Body of pancreas (tissue), 4 donors: ENCODE data around the gene TBL3. TPM values are rescaled to one million over a fixed set of nuclear protein-coding genes. Genes with fewer than 3 reads are reported as not detected.
A peak's percentile ranks its signal among the peaks of the same experiment; 100 is the strongest.

Source experiments
- ATAC-seq: fragments of 150-250 bp; one replicate; pipeline ENCODE4 v1.9.1; 2016
- DNase-seq, 4 donors: peaks; one replicate each; pipeline ENCODE4 v3.0.0-alpha.2; 2019
- H3K27ac ChIP-seq, 4 donors: fragments of 200-600 bp; sonication (generic); 1 replicate in 3 of 4; 2 replicates in 1 of 4; pipeline versions ENCODE4 v1.5.1 to v1.6.1; 2016 to 2019; ENCODE audit warnings: mild to moderate bottlenecking in 1 of 4, mixed read lengths in 1 of 4, moderate library complexity in 1 of 4
- H3K27me3 ChIP-seq, 2 donors: fragments of 200-600 bp; sonication (generic); one replicate each; pipeline ENCODE4 v1.6.0; 2016; ENCODE audit warnings: mild to moderate bottlenecking in 1 of 2
- H3K36me3 ChIP-seq, 2 donors: fragments of 200-600 bp; sonication (generic); replicated peaks in 1 of 2; 2 replicates each; pipeline ENCODE4 v1.5.1; 2016; ENCODE audit warnings: low read depth in 2 of 2; ENCODE audit not compliant: insufficient read depth in 1 of 2
- H3K4me1 ChIP-seq: fragments of 200-600 bp; sonication (generic); one replicate; pipeline ENCODE4 v1.6.0; 2016
- H3K4me3 ChIP-seq, 2 donors: fragments of 200-600 bp; sonication (generic); 1 replicate in 1 of 2; 2 replicates in 1 of 2; pipeline ENCODE4 v1.5.1; 2016 to 2019
- H3K9me3 ChIP-seq, 3 donors: fragments of 200-600 bp; sonication (generic); 1 replicate in 2 of 3; 2 replicates in 1 of 3; pipeline ENCODE4 v1.5.1; 2016
- CTCF ChIP-seq, 7 experiments: fragments of 450-650 bp in 4 of 7; fragments of 200-600 bp in 3 of 7; sonication (generic) in 3 of 7; IDR thresholded peaks; one replicate each; pipeline ENCODE4 v1.5.1; 2016 to 2019; ENCODE audit warnings: antibody characterized with exemption in 7 of 7
- POLR2A ChIP-seq, 3 donors: fragments of 450-650 bp; IDR thresholded peaks; one replicate each; pipeline ENCODE4 v1.6.1; 2016; ENCODE audit warnings: antibody characterized with exemption in 3 of 3, mild to moderate bottlenecking in 2 of 3
- WGBS, 2 donors: methylation state at CpG; one replicate each; pipeline ENCODE4 v1.1.5; 2017; 5-methylcytosine and 5-hydroxymethylcytosine counted together
- intact Hi-C: fragments of 100-400 bp; cut with DNase I; formaldehyde crosslinking; loops from one replicate; pipeline ENCODE4 v1.15.1; 2023
- total RNA-seq, 2 donors: library from RNA; depleted of rRNA; stranded (reverse); fragments of >200 nt; gene quantifications; one replicate each; pipeline ENCODE4 v1.1.0, GENCODE V29; 2016

The TBL3 gene
- total RNA-seq, 2 donors from 2014 or later: 38.9 to 40.7 TPM

DNA sequence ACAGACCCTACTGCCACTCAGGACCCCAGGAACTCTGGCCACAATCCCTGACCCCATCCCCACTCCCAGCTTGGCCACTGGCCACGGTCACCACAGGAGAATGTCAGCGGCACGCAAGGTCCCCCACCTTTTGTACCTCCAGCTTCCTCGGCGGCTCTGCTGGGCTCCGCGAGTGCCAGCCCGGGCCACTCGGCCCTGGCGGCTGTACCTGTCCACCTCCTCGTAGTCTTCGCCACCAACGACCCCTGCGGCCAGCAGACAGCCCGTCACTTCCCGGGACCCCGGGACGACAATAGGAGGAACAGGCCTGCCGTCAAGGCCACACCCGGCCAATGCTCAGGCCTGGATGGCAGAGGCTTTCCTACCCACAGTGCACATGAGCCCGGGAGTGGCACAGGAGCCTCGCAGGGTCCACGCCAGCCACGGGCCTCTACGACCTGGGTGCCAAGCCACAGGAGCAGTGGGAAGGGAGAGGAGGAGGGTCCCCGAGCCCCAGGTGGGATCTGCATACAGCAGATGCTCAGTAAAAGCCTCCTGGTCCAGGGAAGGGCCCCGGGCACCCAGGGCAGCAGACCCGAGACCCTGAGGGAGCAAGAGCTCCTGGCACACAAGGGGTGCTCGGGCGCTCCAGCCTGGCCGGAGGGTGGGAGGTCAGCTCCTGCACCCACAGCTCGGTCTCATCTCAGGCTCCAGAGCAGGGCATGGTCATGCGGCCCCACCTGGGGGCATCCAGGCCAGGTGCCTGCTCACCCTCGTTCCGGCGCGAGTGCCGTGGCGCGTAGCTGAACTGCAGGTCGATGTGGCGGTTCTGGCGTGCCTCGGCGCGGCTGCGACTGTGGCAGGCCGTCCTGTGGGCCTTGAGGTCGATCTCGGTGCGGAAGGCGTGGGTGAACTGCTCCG lies 29.9 kb downstream of the TBL3 start:
- Histone ChIP-seq H3K27ac (no peak overlapping the region), H3K27me3 (no peaks in the 10 kb centered on the region), H3K4me3 (no peak overlapping the region), H3K4me1 (peaks cover 36% of the 10 kb centered on the region), H3K9me3 (no peaks in the 10 kb centered on the region), H3K36me3 (peaks cover 33% of the 10 kb centered on the region in 2 donors)
- ATAC-seq: no peak
- no peak for TF ChIP-seq POLR2A (IDR thresholded peaks at IDR 0.05)
- TF ChIP-seq CTCF (IDR thresholded peaks at IDR 0.05): no peak
- 91 to 94% methylated on average over 31 to 51 of the region's 53 CpGs for WGBS, 2 donors
- intact Hi-C loops: no loop called here
- no peak for DNase-seq

GRCh38 chr16:2002406-2003230 lies 30.8 kb downstream of the TBL3 start:
- Histone ChIP-seq H3K4me1 (peaks cover 45% of the 10 kb centered on the region), H3K36me3 (peaks cover 33% of the 10 kb centered on the region in 2 donors), H3K27me3 (no peaks in the 10 kb centered on the region), H3K27ac (no peak overlapping the region), H3K4me3 (no peak overlapping the region), H3K9me3 (no peaks in the 10 kb centered on the region)
- DNase-seq (peak in 1 of 4 donors; percentile 12), ATAC-seq (no peak)
- TF ChIP-seq CTCF (IDR thresholded peaks at IDR 0.05): no peak
- intact Hi-C loops: no loop called here
- 86 to 94% methylated on average over 9 to 46 of the region's 47 CpGs for WGBS, 2 donors

GRCh38 chr16:2003231-2003826 lies 31.5 kb downstream of the TBL3 start:
- Histone ChIP-seq H3K4me1 (peaks cover 52% of the 10 kb centered on the region), H3K4me3 (no peak overlapping the region), H3K27ac (peak overlapping the region in 1 of 4 donors; percentile 72), H3K36me3 (peaks cover 27 to 33% of the 10 kb centered on the region in 2 donors), H3K9me3 (no peaks in the 10 kb centered on the region), H3K27me3 (no peaks in the 10 kb centered on the region)
- intact Hi-C loops: no loop called here
- DNase-seq (no peak), ATAC-seq (no peak)
- TF ChIP-seq CTCF (IDR thresholded peaks at IDR 0.05) (no peak), POLR2A (IDR thresholded peaks at IDR 0.05) (no peak)
- 51 to 66% methylated on average over 6 to 8 of the region's 8 CpGs for WGBS, 2 donors

DNA sequence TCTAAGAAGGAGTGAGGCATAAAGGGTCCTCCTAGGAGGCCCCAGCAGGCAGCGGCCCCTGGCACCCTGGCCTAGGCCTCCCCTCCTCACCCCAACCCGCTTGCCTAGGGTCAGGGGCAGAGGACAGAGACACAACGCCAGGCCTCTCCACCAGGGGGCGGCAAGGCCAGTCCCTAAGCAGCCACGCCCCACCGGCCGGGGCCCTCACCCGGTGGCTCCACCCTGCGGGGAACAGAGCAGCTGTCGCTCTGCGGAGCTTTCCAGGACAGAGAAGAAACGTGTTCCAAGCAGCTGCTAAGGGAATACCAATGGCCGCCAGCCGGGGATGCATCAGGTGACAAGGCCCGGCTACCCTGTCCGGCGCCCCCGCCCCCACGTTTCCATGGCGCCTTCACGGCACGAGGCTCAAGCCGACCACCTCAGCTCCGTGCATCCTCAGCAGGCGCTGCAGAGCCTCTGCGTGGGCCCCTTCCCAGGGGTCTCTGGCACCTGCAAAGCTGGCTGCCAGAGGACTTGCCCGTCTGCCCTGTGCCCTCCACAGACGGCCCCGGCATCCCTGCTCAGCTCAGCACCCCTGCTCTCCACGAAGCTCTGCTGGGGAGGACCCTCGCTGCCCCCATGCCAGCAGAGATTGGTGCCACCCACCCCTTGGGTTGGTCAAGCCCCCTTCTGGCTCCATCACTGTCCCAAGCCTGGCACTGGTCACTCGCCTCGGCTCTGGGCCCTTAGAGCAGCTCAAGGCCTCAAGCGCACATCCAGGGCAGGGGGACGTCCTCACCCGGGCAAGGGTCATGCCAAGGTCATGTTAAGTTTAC lies 32.2 kb downstream of the TBL3 start:
- Histone ChIP-seq H3K36me3 (peaks cover 26% of the 10 kb centered on the region in 2 donors), H3K4me3 (no peak overlapping the region), H3K4me1 (peaks cover 58% of the 10 kb centered on the region), H3K27ac (peak overlapping the region; percentile 61 to 83 (median 75)), H3K27me3 (no peaks in the 10 kb centered on the region), H3K9me3 (no peaks in the 10 kb centered on the region)
- peak; percentile 89 for ATAC-seq
- 18 to 46% methylated on average over 12 to 34 of the region's 36 CpGs for WGBS, 2 donors
- TF ChIP-seq CTCF (IDR thresholded peaks at IDR 0.05): peak; percentile 89 to 98 (median 95)
- no peak for TF ChIP-seq POLR2A (IDR thresholded peaks at IDR 0.05)
- intact Hi-C loops: no loop called here
- DNase-seq: peak; percentile 96 to 98 (median 97)
